Measurements from ENCODE around the gene HEY2.
A peak's percentile ranks its signal among the peaks of the same experiment; 100 is the strongest.
"Not testable (repeated sequence)": the region's sequence is repeated elsewhere in the genome, so short reads cannot be mapped to it uniquely, and the experiment has no call there.

Gene HEY2

DNA sequence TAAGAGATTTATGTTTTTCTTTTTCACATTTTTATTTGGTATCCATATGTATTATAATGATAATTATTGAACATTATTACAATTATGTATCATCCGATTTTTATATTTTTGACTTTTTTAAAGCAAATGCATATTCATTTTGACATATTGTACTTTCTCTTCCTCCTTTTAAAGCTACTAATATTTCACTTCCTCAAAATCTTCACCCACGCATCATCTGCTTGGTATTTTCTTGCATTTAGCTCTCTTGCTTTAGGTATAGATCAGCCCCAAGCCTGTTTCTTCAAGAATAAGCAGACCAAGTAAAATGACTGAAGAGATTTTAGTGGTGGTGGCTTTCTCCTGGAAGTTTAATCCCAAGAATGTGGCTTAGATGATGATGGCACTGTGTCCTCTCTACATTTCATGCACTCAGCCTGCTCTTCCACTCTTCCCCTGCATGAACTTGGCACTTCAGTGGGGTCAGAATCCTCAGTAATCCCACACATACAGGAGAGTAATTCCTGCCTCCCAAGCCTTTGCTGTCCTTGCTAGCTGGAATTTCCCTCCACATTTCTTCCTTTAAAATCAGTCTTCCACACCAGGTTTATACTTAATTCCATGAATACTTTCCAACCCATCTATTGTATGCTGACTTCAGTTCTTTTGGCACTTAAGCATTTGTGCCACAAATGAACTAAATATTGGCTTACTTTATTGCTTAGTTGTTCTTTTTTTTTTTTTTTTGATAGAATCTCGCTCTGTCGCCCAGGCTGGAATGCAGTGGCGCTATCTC is 49.5 kb downstream of the HEY2 start:
- Mint-ChIP-seq H3K27ac (peak overlapping the region in 1 of 2 donors; percentile 49), H3K9me3 (no peaks in the 10 kb centered on the region), H3K4me1 (ENCODE audit: low read depth in 2 of 2) (peaks cover 34 to 44% of the 10 kb centered on the region in 2 donors), H3K27me3 (no peaks in the 10 kb centered on the region), H3K4me3 (no peak overlapping the region), H3K36me3 (ENCODE audit: insufficient read depth) (peaks cover 5% of the 10 kb centered on the region)
- no peak for ATAC-seq (replicated peaks)
- no peak for DNase-seq

DNA sequence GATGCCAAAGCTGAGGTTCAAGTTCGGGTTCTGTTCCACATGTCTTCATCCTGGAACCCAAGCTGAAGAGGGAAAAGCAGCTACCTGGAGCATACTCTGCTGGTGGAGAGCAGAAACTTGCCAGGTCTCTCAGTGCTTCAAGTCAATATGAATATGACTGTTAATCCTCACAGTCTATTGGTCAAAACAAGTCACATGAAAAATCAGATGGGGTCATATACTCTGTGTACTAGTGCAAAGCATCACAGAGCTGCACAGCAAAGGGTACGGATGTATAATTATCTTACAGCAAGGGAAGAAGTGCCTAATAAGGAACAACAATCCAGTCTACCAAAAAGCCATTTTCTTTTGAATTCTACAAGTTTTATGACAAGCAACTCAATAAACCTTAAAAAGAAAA is 53.0 kb downstream of the HEY2 start:
- H3K27ac Mint-ChIP-seq: peak overlapping the region; percentile 7 to 78
- H3K4me1 Mint-ChIP-seq (ENCODE audit: low read depth in 2 of 2): peaks cover 39 to 41% of the 10 kb centered on the region in 2 donors
- DNase-seq (no peak), ATAC-seq (replicated peaks) (no peak)
- H3K9me3 Mint-ChIP-seq: no peaks in the 10 kb centered on the region
- peaks cover 9% of the 10 kb centered on the region for H3K36me3 Mint-ChIP-seq (ENCODE audit: insufficient read depth)
- H3K4me3 Mint-ChIP-seq: no peak overlapping the region
- no peaks in the 10 kb centered on the region for H3K27me3 Mint-ChIP-seq

DNA sequence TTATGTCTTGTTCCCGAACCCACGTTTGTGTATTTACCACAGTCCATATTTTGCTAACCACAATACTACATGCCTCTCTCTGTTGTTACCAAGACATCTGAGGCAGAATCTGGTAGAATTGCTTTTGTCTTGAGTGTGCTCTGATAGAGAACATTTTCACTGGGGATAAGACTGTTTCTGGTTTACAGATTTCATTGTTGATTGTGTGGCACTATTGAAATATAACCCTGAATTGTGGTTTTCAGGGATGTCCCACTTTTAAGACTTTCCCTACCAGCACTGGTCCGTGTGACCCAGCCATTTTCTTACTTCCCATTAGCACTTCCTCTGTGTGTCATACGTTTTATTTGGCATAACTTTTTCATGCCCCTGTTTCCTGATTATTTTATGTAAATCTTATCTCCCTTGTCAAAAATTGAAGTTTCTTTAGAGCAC is 53.5 kb downstream of the HEY2 start:
- Mint-ChIP-seq H3K4me3 (peak overlapping the region in 1 of 2 donors; percentile 9), H3K4me1 (ENCODE audit: low read depth in 2 of 2) (peaks cover 43 to 47% of the 10 kb centered on the region in 2 donors), H3K27me3 (no peaks in the 10 kb centered on the region), H3K27ac (peak overlapping the region; percentile 7 to 78), H3K9me3 (no peaks in the 10 kb centered on the region), H3K36me3 (ENCODE audit: insufficient read depth) (peaks cover 9% of the 10 kb centered on the region)
- ATAC-seq (replicated peaks) (peak; percentile 19), DNase-seq (no peak)

DNA sequence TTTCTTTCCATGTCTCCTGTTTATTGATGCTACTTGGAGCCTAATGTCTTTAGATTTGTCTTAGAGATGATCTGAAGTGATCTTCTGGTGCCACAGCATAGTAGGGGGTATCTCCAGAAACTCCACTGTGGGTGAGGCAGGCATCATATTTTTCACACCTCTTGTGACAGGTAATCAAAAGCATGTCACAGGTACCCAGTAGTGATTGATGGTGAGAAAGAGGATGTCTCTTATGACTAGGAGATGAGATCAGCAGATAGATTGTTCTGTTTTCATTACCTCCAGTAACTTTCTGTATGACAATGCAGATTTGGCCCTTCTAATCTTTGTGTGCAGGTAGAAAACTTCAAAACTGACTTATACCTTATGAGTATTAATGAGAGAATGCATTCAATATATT is 54.8 kb downstream of the HEY2 start:
- ATAC-seq (replicated peaks) (peak; percentile 93), DNase-seq (no peak)
- Mint-ChIP-seq H3K4me1 (ENCODE audit: low read depth in 2 of 2) (peaks cover 48 to 54% of the 10 kb centered on the region in 2 donors), H3K36me3 (ENCODE audit: insufficient read depth) (peaks cover 5% of the 10 kb centered on the region), H3K4me3 (no peak overlapping the region), H3K27ac (peak overlapping the region; percentile 73 to 78), H3K9me3 (no peaks in the 10 kb centered on the region), H3K27me3 (no peaks in the 10 kb centered on the region)

DNA sequence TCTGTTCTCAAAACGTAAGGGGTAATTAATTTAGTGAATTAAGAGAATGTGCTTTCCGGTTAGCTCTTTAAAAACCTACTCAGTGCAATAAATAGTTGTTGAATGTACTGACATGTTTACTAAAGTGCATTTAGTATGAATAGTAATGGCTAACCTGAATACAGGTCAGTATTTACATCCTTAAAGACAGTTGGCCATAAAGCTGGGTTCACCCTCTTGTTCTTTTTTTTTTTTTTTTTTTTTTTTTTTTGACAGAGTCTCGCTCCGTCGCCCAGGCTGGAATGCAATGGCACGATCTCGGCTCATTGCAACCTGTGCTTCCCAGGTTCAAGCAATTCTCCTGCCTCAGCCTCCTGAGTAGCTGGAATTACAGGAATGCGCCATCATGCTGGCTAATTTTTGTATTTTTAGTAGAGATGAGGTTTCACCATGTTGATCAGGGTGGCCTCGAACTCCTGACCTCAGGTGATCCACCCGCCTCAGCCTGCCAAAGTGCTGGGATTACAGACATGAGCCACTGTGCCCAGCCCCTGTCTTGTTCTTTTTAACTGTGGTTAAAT is 55.5 kb downstream of the HEY2 start:
- not testable (repeated sequence) for ATAC-seq (replicated peaks); H3K27me3 Mint-ChIP-seq; H3K9me3 Mint-ChIP-seq; DNase-seq; H3K36me3 Mint-ChIP-seq (ENCODE audit: insufficient read depth); H3K4me3 Mint-ChIP-seq; H3K27ac Mint-ChIP-seq
- peaks cover 45 to 48% of the 10 kb centered on the region in 2 donors for H3K4me1 Mint-ChIP-seq (ENCODE audit: low read depth in 2 of 2)

DNA sequence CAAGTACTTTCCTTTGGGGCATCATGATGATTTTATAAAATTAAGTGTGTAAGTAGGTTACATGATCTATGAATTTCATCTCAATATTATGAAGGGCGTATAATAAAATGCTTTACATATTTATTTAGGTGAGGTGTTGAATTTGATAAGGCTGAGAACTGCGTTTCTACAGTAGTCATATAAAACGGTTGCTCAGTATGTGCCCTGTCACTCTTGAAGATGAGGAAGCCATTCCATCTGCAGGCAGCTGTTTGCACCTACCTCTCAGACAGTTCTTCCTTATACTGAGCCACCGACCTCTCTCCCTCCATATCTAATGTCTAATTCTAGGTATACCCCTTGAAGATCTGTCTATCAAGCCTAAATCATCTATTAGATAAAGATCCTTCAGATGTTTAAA is 57.4 kb downstream of the HEY2 start:
- DNase-seq (no peak), ATAC-seq (replicated peaks) (no peak)
- no peaks in the 10 kb centered on the region for H3K9me3 Mint-ChIP-seq
- peaks cover 4% of the 10 kb centered on the region for H3K36me3 Mint-ChIP-seq (ENCODE audit: insufficient read depth)
- H3K27me3 Mint-ChIP-seq: no peaks in the 10 kb centered on the region
- peaks cover 53 to 58% of the 10 kb centered on the region in 2 donors for H3K4me1 Mint-ChIP-seq (ENCODE audit: low read depth in 2 of 2)
- H3K27ac Mint-ChIP-seq: peak overlapping the region; percentile 0 to 20
- no peak overlapping the region for H3K4me3 Mint-ChIP-seq

DNA sequence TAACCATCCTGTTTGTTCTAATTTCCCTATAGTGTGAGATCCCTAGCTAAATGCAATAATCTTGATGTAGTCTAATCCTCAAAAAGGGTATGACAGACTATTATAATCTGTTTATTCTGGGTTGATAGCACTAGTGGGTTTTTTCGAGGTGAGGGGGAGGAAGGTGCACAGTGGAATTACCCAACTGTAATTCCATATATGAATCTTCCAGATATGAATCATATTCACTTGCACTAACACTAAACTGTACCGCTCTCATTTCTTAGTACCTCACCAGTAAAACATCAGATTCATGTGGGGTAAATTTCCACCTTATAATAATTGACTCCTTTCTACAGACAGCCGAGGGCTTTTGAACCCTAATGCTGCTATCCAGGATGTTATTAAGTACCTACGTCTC is 57.9 kb downstream of the HEY2 start:
- peaks cover 4% of the 10 kb centered on the region for H3K36me3 Mint-ChIP-seq (ENCODE audit: insufficient read depth)
- no peak overlapping the region for H3K4me3 Mint-ChIP-seq
- ATAC-seq (replicated peaks): no peak
- H3K9me3 Mint-ChIP-seq: no peaks in the 10 kb centered on the region
- H3K27me3 Mint-ChIP-seq: no peaks in the 10 kb centered on the region
- no peak for DNase-seq
- peaks cover 57 to 59% of the 10 kb centered on the region in 2 donors for H3K4me1 Mint-ChIP-seq (ENCODE audit: low read depth in 2 of 2)
- H3K27ac Mint-ChIP-seq: peak overlapping the region; percentile 0 to 20

DNA sequence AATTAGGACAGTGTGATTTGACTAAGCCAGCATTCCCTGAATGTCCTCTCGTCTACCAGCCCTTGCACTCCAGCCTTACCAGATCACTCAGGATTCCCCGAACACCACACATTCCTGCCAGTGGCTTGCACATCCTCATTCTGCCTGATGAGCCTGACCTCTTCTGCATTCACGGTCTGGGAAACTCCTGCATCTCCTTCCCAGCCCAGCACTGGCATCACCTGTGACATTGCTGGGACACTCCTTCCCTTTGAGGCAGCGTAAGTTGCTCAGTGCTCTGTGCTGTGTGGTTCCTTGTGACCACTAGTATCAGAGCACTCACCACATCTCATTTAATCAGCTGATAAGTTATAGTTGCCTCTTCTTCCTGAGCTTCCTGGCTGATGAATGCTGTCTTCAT is 58.6 kb downstream of the HEY2 start:
- DNase-seq (no peak), ATAC-seq (replicated peaks) (peak; percentile 24)
- Mint-ChIP-seq H3K4me1 (ENCODE audit: low read depth in 2 of 2) (peaks cover 60 to 61% of the 10 kb centered on the region in 2 donors), H3K36me3 (ENCODE audit: insufficient read depth) (peaks cover 4% of the 10 kb centered on the region), H3K27me3 (no peaks in the 10 kb centered on the region), H3K27ac (peak overlapping the region in 1 of 2 donors; percentile 10), H3K4me3 (peak overlapping the region; percentile 9 to 49), H3K9me3 (no peaks in the 10 kb centered on the region)

DNA sequence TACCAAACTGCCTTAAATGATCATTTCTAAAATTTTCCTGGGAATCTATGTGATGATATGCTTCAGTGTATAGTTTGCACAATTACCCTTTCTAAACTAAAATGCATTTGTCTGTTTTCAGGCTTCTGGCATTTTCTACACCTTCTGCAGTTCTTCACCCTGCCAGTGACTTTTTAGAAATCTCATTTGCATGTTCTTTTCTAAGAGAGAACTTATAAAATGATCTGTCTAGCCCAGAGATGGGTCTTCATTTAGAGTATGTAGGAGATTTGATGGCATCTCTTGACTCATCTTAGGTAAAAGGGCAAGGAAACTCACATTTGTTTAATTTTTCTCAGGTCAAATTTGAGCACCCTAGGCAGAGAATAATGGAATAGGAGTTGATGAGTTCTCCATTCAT is 59.2 kb downstream of the HEY2 start:
- H3K27ac Mint-ChIP-seq: peak overlapping the region in 1 of 2 donors; percentile 62
- no peaks in the 10 kb centered on the region for H3K9me3 Mint-ChIP-seq
- peaks cover 56 to 60% of the 10 kb centered on the region in 2 donors for H3K4me1 Mint-ChIP-seq (ENCODE audit: low read depth in 2 of 2)
- no peaks in the 10 kb centered on the region for H3K27me3 Mint-ChIP-seq
- H3K4me3 Mint-ChIP-seq: peak overlapping the region in 1 of 2 donors; percentile 9
- ATAC-seq (replicated peaks) (no peak), DNase-seq (no peak)
- H3K36me3 Mint-ChIP-seq (ENCODE audit: insufficient read depth): peaks cover 4% of the 10 kb centered on the region

DNA sequence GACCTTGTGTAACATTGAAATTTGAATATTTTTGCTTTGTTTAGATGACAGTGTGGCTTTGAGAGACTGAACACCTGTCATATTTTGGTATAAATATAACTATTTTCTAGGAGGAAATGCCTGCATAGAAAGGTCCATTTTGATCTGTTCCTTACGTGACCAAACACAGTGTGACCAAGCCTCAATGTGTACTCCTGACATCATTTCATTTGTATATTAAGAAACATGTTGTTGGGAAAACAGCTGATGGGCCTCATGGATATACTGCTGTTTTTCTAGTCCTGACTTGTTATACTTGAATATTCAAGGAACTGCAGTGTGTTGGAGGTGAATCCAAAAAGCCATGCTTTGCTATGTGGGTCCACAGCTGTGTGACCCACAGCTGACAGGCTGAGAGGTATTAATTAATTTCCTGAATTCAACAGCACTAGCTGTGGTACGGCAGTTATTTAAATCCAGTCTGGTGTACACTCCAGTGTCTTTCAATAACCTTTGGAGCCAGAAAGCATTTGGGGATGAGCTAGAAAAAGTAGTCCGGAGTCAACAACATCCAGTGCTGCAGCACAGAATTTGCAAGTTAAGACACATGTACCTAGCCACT is 60.2 kb downstream of the HEY2 start:
- peaks cover 4% of the 10 kb centered on the region for H3K36me3 Mint-ChIP-seq (ENCODE audit: insufficient read depth)
- peak overlapping the region in 1 of 2 donors; percentile 62 for H3K27ac Mint-ChIP-seq
- H3K9me3 Mint-ChIP-seq: no peaks in the 10 kb centered on the region
- H3K27me3 Mint-ChIP-seq: no peaks in the 10 kb centered on the region
- peaks cover 51 to 57% of the 10 kb centered on the region in 2 donors for H3K4me1 Mint-ChIP-seq (ENCODE audit: low read depth in 2 of 2)
- ATAC-seq (replicated peaks) (no peak), DNase-seq (no peak)
- H3K4me3 Mint-ChIP-seq: no peak overlapping the region

DNA sequence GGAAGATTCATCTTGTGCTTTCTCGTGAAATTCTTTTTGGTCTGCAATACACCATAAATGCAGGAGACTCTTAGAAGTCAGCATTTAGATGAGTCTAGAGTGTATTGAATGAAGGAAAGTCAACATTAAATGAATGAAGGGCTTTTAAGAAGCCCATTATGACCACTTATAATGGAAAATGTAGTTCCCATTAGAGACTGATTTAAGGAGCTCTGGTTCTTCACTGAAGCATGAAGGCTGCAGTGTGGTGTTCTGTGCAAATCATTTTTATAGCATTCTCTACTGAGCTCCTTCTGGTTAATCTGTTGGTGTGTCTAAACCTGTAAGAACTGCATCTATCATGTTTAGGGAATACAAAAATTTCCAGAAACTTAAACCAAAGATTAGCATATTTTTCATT is 61.0 kb downstream of the HEY2 start:
- no peak for DNase-seq
- Mint-ChIP-seq H3K4me1 (ENCODE audit: low read depth in 2 of 2) (peaks cover 55 to 59% of the 10 kb centered on the region in 2 donors), H3K36me3 (ENCODE audit: insufficient read depth) (no peaks in the 10 kb centered on the region), H3K4me3 (no peak overlapping the region), H3K27me3 (no peaks in the 10 kb centered on the region), H3K27ac (no peak overlapping the region), H3K9me3 (no peaks in the 10 kb centered on the region)
- ATAC-seq (replicated peaks): no peak
